Activated naive CD4-positive, alpha-beta T cell treated with anti-CD3 and anti-CD28 coated beads, Interleukin-2, amount 50 U/mL, for 16 hours (primary cell): ENCODE data around the gene WDFY2.
"Not testable (repeated sequence)": the region's sequence is repeated elsewhere in the genome, so short reads cannot be mapped to it uniquely, and the experiment has no call there.

Source experiments
- DNase-seq: peaks from one replicate; pipeline ENCODE4 v3.0.0-alpha.2; 2020

Gene WDFY2

GRCh38 chr13:51635137-51635878 lies 51.0 kb downstream of the WDFY2 start:
- no peak for DNase-seq

- DNase-seq: no peak
Measured at GRCh38 chr13:51636349-51636890, 52.2 kb downstream of the WDFY2 start.

GRCh38 chr13:51637852-51638215 lies 53.6 kb downstream of the WDFY2 start:
- no peak for DNase-seq

GRCh38 chr13:51638216-51638871 lies 54.1 kb downstream of the WDFY2 start:
- DNase-seq: no peak

- no peak for DNase-seq
Measured at GRCh38 chr13:51639171-51639570, 54.9 kb downstream of the WDFY2 start.

- not testable (repeated sequence) for DNase-seq
Measured at GRCh38 chr13:51640696-51641095, 56.4 kb downstream of the WDFY2 start.

GRCh38 chr13:51643105-51643881 lies 59.0 kb downstream of the WDFY2 start:
- no peak for DNase-seq

- no peak for DNase-seq
Measured at GRCh38 chr13:51643882-51644281, 59.6 kb downstream of the WDFY2 start.

- no peak for DNase-seq
Measured at GRCh38 chr13:51644654-51645053, 60.4 kb downstream of the WDFY2 start.

GRCh38 chr13:51645154-51645650 lies 60.9 kb downstream of the WDFY2 start:
- DNase-seq: no peak

- no peak for DNase-seq
Measured at GRCh38 chr13:51645761-51646670, 61.8 kb downstream of the WDFY2 start.

- DNase-seq: no peak
Measured at GRCh38 chr13:51647067-51647466, 62.8 kb downstream of the WDFY2 start.

GRCh38 chr13:51652193-51652592 lies 67.9 kb downstream of the WDFY2 start:
- not testable (repeated sequence) for DNase-seq

GRCh38 chr13:51659276-51660127 lies 75.2 kb downstream of the WDFY2 start:
- DNase-seq: no peak

- no peak for DNase-seq
Measured at GRCh38 chr13:51660813-51661212, 76.6 kb downstream of the WDFY2 start.

- DNase-seq: no peak
Measured at GRCh38 chr13:51663973-51664957, 80.0 kb downstream of the WDFY2 start.

- DNase-seq: no peak
Measured at GRCh38 chr13:51665456-51665855, 81.2 kb downstream of the WDFY2 start.

GRCh38 chr13:51666374-51666773 lies 82.1 kb downstream of the WDFY2 start:
- no peak for DNase-seq

- no peak for DNase-seq
Measured at GRCh38 chr13:51666839-51667238, 82.6 kb downstream of the WDFY2 start.
